HCT116 (cell line): ENCODE results near the gene PRELID1. TPM values are rescaled to one million over a fixed set of nuclear protein-coding genes. Genes with fewer than 3 reads are reported as not detected.

Source experiments
- ATAC-seq: fragments of 200-7000 bp; cut with Tn5 transposase; 2 replicates; pipeline ENCODE4 v1.9.1; 2020; ENCODE audit warnings: mild to moderate bottlenecking, moderate library complexity
- BruUV-seq: library from RNA; stranded (reverse); fragments of 400-500 nt; replicated peaks from 2 replicates; lab custom pipeline; 2021; lab: Mats Ljungman, UMichigan
- CTCF ChIA-PET: fragments of 300-600 bp; sonication (Branson Sonifier 250); formaldehyde crosslinking; loops from one replicate; lab custom pipeline; 2021; ENCODE audit warnings: antibody characterized with exemption; lab: Charles Lee
- POLR2A ChIA-PET: fragments of 300-600, 350-600 bp; sonication (Branson Sonifier 250); formaldehyde crosslinking; loops from one replicate; lab custom pipeline; 2021; ENCODE audit warnings: antibody characterized with exemption; lab: Charles Lee
- RAD21 ChIA-PET, 2 experiments: fragments of 300-600 bp; sonication (Branson Sonifier 250); formaldehyde crosslinking; loops; one replicate each; lab custom pipeline; 2023; ENCODE audit warnings: low total read pairs in 2 of 2; ENCODE audit not compliant: uncharacterized antibody in 2 of 2, unreplicated experiment in 2 of 2, low non-redundant PET in 1 of 2; lab: Charles Lee
- DNase-seq: peaks from one replicate; pipeline ENCODE4 v3.0.0-alpha.2; 2010; ENCODE audit warnings: low read depth, low spot score
- H2AFZ ChIP-seq: fragments of 200-600 bp; shearing (Covaris generic), sonication (generic); 2 replicates; pipeline ENCODE4 v1.6.1; 2017; ENCODE audit warnings: low read depth, mixed run types, mixed read lengths, antibody characterized with exemption, low read length; ENCODE audit not compliant: poor library complexity, severe bottlenecking
- H3K27ac ChIP-seq: 2 replicates; pipeline ENCODE4 v1.5.1; 2012; ENCODE audit warnings: low read depth, low read length
- H3K27me3 ChIP-seq: fragments of 200-600 bp; sonication (generic); 2 replicates; pipeline ENCODE4 v1.6.1; 2016; ENCODE audit warnings: mixed run types, low read length, mixed read lengths; ENCODE audit not compliant: insufficient read depth
- H3K36me3 ChIP-seq, 2 experiments: fragments of 200-500 bp in 1 of 2; fragments of 200-600 bp in 1 of 2; sonication (Bioruptor generic) in 1 of 2; sonication (generic) in 1 of 2; 2 replicates each; pipeline versions ENCODE4 v1.5.1 to v1.6.1; 2014 to 2016; ENCODE audit warnings: low read length in 2 of 2, inconsistent platforms in 1 of 2, mixed read lengths in 1 of 2, mixed run types in 1 of 2; ENCODE audit not compliant: insufficient read depth in 2 of 2, control insufficient read depth in 1 of 2
- H3K4me1 ChIP-seq, 2 experiments: fragments of 200-600 bp in 1 of 2; sonication (generic) in 1 of 2; 2 replicates each; pipeline versions ENCODE4 v1.5.1 to v1.6.1; 2012 to 2017; ENCODE audit warnings: low read length in 2 of 2, inconsistent platforms in 1 of 2, mild to moderate bottlenecking in 1 of 2, mixed read lengths in 1 of 2, mixed run types in 1 of 2, moderate library complexity in 1 of 2; ENCODE audit not compliant: insufficient read depth in 2 of 2, control insufficient read depth in 1 of 2
- H3K4me2 ChIP-seq: fragments of 200-600 bp; sonication (generic); 2 replicates; pipeline ENCODE4 v1.6.1; 2017; ENCODE audit warnings: mixed run types, low read length, mixed read lengths
- H3K4me3 ChIP-seq, 2 experiments: fragments of 200-600 bp in 1 of 2; sonication (generic) in 1 of 2; replicated peaks in 1 of 2; 2 replicates each; pipeline ENCODE4 v1.5.1; 2011 to 2016; ENCODE audit warnings: low read length in 2 of 2, control low read depth in 1 of 2, low read depth in 1 of 2, mild to moderate bottlenecking in 1 of 2, mixed read lengths in 1 of 2, mixed run types in 1 of 2
- H3K79me2 ChIP-seq: fragments of 200-600 bp; sonication (generic); 2 replicates; pipeline ENCODE4 v1.6.1; 2017; ENCODE audit warnings: mild to moderate bottlenecking, mixed run types, low read length, moderate library complexity, mixed read lengths; ENCODE audit not compliant: insufficient read depth
- H3K9ac ChIP-seq: fragments of 200-600 bp; sonication (generic); 2 replicates; pipeline ENCODE4 v1.6.1; 2016; ENCODE audit warnings: low read length, mixed read lengths
- H3K9me2 ChIP-seq: fragments of 200-600 bp; sonication (generic), shearing (Covaris generic); 2 replicates; pipeline ENCODE4 v1.6.1; 2017; ENCODE audit warnings: mixed run types, mild to moderate bottlenecking, moderate library complexity; ENCODE audit not compliant: insufficient read depth
- H3K9me3 ChIP-seq, 2 experiments: fragments of 200-500 bp in 1 of 2; fragments of 200-600 bp in 1 of 2; sonication (Bioruptor generic) in 1 of 2; sonication (generic) in 1 of 2; 2 replicates each; pipeline ENCODE4 v1.6.1; 2014 to 2017; ENCODE audit warnings: low read length in 2 of 2, mixed read lengths in 2 of 2, inconsistent platforms in 1 of 2, low read depth in 1 of 2, mild to moderate bottlenecking in 1 of 2, mixed run types in 1 of 2, moderate library complexity in 1 of 2; ENCODE audit not compliant: control insufficient read depth in 1 of 2, insufficient read depth in 1 of 2
- H4K20me1 ChIP-seq: fragments of 200-600 bp; sonication (generic), shearing (Covaris generic); 2 replicates; pipeline ENCODE4 v1.6.1; 2017; ENCODE audit warnings: mixed run types, mild to moderate bottlenecking, moderate library complexity; ENCODE audit not compliant: insufficient read depth
- CBX3 ChIP-seq: IDR thresholded peaks from 2 replicates; pipeline ENCODE4 v1.6.1; 2012; ENCODE audit warnings: low read depth
- ELF1 ChIP-seq: IDR thresholded peaks from 2 replicates; pipeline ENCODE4 v1.6.1; 2012; ENCODE audit warnings: low read depth, borderline replicate concordance
- EZH2phosphoT487 ChIP-seq: fragments of 200-600 bp; IDR thresholded peaks from 2 replicates; pipeline ENCODE4 v1.6.1; 2018; ENCODE audit warnings: antibody characterized with exemption, borderline replicate concordance
- JUND ChIP-seq: IDR thresholded peaks from 2 replicates; pipeline ENCODE4 v1.6.1; 2012
- YY1 ChIP-seq: IDR thresholded peaks from 2 replicates; pipeline ENCODE4 v1.6.1; 2011; ENCODE audit warnings: low read length, low read depth, moderate library complexity, mild to moderate bottlenecking; ENCODE audit not compliant: insufficient replicate concordance; ENCODE audit errors: extremely low read depth
- intact Hi-C: fragments of 100-400 bp; cut with micrococcal nuclease; formaldehyde crosslinking; loops from 2 replicates; pipeline ENCODE4 v1.10.0; 2022
- total RNA-seq: library from RNA; stranded (reverse); gene quantifications from one replicate; pipeline ENCODE4 v1.2.1, GENCODE V29; 2021; ENCODE audit not compliant: unreplicated experiment
- TF ChIP-seq, protein P1 (sequence below), 3 experiments: fragments of 200-600 bp in 1 of 3; sonication (generic) in 1 of 3; IDR thresholded peaks in 2 of 3; conservative IDR thresholded peaks in 1 of 3; 2 replicates each; pipeline ENCODE4 v1.5.1; 2012 to 2017; ENCODE audit warnings: low read depth in 2 of 3, low read length in 2 of 3, antibody characterized with exemption in 1 of 3, borderline replicate concordance in 1 of 3, control low read depth in 1 of 3, mild to moderate bottlenecking in 1 of 3, mixed read lengths in 1 of 3, mixed run types in 1 of 3, moderate library complexity in 1 of 3; ENCODE audit not compliant: insufficient read depth in 1 of 3
- TF ChIP-seq, protein P2 (sequence below): IDR thresholded peaks from 2 replicates; pipeline ENCODE4 v1.6.1; 2012

Gene PRELID1
- total RNA-seq, 1 experiment from 2014 or later: 223 TPM

DNA sequence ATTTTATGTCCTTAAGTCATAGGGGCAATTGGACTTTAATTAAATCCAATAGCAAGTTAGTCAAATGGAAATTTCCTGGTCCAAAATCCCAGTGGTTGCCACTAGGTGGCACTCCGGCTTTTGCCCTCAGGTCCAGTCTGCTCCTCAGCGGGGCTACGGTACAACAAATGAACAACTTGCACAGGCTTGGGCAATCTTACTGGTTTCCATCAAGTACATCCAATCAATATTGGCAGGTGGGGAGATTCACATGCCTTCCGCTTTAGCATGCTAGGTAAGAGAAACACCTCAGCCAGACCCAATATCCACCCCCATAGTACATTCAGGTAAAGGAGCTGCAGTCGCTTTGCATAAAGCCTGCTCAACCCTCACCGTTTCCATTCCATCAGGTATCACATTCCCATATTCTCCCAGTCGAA is 14.4 kb downstream of the PRELID1 start:
- Histone ChIP-seq H3K27me3 (no peaks in the 10 kb centered on the region), H3K9ac (no peak overlapping the region), H3K4me2 (no peak overlapping the region), H2AFZ (no peak overlapping the region), H4K20me1 (no peaks in the 10 kb centered on the region), H3K79me2 (no peaks in the 10 kb centered on the region), H3K4me1 (peaks cover 3 to 16% of the 10 kb centered on the region in 2 experiments; a peak in 3 of 4 replicates), H3K9me2 (no peaks in the 10 kb centered on the region), H3K9me3 (no peaks in the 10 kb centered on the region), H3K4me3 (no peak overlapping the region), H3K27ac (no peak overlapping the region), H3K36me3 (no peaks in the 10 kb centered on the region)
- ChIA-PET CTCF (interaction anchor here (0.7 to 2.5 kb wide), 4 partner anchors 9 to 204 kb away, joined by 3 to 22 read pairs (median 4); no protein-coding TSS in a partner anchor), RAD21 (interaction anchor here in 1 of 2 experiments (1.0 kb wide), 1 partner anchor 84 kb away, joined by 3 read pairs; no protein-coding TSS in a partner anchor), POLR2A (no interaction called here)
- peak; percentile 75 for ATAC-seq
- TF ChIP-seq YY1: no peak
- TF ChIP-seq, protein P1, sequence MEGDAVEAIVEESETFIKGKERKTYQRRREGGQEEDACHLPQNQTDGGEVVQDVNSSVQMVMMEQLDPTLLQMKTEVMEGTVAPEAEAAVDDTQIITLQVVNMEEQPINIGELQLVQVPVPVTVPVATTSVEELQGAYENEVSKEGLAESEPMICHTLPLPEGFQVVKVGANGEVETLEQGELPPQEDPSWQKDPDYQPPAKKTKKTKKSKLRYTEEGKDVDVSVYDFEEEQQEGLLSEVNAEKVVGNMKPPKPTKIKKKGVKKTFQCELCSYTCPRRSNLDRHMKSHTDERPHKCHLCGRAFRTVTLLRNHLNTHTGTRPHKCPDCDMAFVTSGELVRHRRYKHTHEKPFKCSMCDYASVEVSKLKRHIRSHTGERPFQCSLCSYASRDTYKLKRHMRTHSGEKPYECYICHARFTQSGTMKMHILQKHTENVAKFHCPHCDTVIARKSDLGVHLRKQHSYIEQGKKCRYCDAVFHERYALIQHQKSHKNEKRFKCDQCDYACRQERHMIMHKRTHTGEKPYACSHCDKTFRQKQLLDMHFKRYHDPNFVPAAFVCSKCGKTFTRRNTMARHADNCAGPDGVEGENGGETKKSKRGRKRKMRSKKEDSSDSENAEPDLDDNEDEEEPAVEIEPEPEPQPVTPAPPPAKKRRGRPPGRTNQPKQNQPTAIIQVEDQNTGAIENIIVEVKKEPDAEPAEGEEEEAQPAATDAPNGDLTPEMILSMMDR (IDR thresholded peaks at IDR 0.05 in 2 of 3, conservative IDR thresholded peaks at IDR 0.05 in 1 of 3; ENCODE audit: borderline replicate concordance in 1 of 3, insufficient read depth in 1 of 3, low read depth in 2 of 3, low read length in 2 of 3): peak in 2 of 3 experiments; percentile 79 to 93; a peak in 4 of 6 replicates
- intact Hi-C loops: loop anchor here (1.0 to 5.0 kb wide), 2 partner anchors 69 to 136 kb away; no protein-coding TSS in a partner anchor
- peak; percentile 63 for DNase-seq
- BruUV-seq: no TSS peak

DNA sequence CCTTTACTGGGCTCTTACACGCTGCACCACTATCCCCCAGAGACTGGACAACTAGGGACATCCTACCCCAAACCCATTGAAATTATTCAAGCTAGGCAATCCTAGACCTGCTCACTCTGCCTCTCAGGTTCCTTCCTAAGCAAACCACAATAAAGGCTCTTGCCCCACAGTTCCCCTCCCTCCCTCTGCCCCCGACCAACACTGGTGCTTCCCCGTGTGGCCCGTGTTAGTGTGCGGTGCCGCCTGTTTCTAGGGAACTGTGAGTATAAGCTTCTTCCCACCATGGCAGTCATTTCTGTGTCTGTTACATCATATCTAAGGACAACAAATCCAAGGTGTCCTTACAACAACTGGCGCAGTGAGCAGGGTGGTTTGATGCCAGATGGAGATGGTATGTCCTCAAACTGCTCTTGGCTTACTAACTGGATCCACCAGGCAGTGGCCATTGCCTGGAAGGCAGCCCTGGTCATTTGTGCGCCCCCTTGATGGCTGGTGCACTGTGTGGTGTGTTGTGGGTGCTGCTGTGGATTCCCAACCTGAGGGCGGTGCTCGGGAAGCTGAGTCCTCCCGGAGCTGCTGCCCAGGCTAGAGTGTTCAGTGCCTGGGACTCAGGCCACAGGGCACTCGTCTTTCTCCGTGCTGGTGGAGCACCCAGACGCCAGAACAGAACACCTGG is 16.5 kb downstream of the PRELID1 start:
- Histone ChIP-seq H3K9me3 (no peaks in the 10 kb centered on the region), H3K4me3 (no peak overlapping the region), H3K27ac (no peak overlapping the region), H3K79me2 (no peaks in the 10 kb centered on the region), H3K27me3 (no peaks in the 10 kb centered on the region), H3K36me3 (no peaks in the 10 kb centered on the region), H3K9ac (no peak overlapping the region), H2AFZ (no peak overlapping the region), H3K4me2 (no peak overlapping the region), H3K9me2 (no peaks in the 10 kb centered on the region), H3K4me1 (peaks cover 0 to 7% of the 10 kb centered on the region in 2 experiments; a peak in 1 of 4 replicates), H4K20me1 (no peaks in the 10 kb centered on the region)
- BruUV-seq: no TSS peak
- RAD21 ChIA-PET: no interaction called here
- CTCF ChIA-PET: interaction anchor here (1.5 to 2.5 kb wide), 2 partner anchors 11 to 50 kb away, joined by 4 to 22 read pairs; no protein-coding TSS in a partner anchor
- no peak for TF ChIP-seq ELF1
- TF ChIP-seq JUND: no peak
- TF ChIP-seq, protein P2, sequence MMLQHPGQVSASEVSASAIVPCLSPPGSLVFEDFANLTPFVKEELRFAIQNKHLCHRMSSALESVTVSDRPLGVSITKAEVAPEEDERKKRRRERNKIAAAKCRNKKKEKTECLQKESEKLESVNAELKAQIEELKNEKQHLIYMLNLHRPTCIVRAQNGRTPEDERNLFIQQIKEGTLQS: no peak
- no peak for TF ChIP-seq CBX3
- no peak for TF ChIP-seq EZH2phosphoT487
- intact Hi-C loops: loop anchor here (5.0 kb wide), 1 partner anchor 67 kb away; no protein-coding TSS in a partner anchor
- ATAC-seq (no peak), DNase-seq (no peak)
- POLR2A ChIA-PET: no interaction called here
